IMR-90 (cell line): ENCODE measurements around the gene WWP2. TPM values are rescaled to one million over a fixed set of nuclear protein-coding genes. Genes with fewer than 3 reads are reported as not detected.
A peak's percentile ranks its signal among the peaks of the same experiment; 100 is the strongest.

ENCODE experiments used
- ATAC-seq: fragments of 200-7000 bp; cut with Tn5 transposase; 2 replicates; pipeline ENCODE4 v1.9.1; 2020; ENCODE audit warnings: low read depth, mild to moderate bottlenecking, moderate library complexity
- BruUV-seq: library from RNA; stranded (reverse); fragments of 400-500 nt; replicated peaks from 2 replicates; lab custom pipeline; 2021; lab: Mats Ljungman, UMichigan
- CTCF ChIA-PET: fragments of 300-600 bp; formaldehyde crosslinking; extraction: SDS; loops from one replicate; lab custom pipeline; 2021; ENCODE audit warnings: antibody characterized with exemption; lab: Yijun Ruan, JAX
- POLR2A ChIA-PET: fragments of 300-600 bp; sonication (Branson Sonifier 250); formaldehyde crosslinking; loops from one replicate; lab custom pipeline; 2022; ENCODE audit warnings: antibody characterized with exemption; ENCODE audit not compliant: unreplicated experiment; lab: Charles Lee
- DNase-seq: peaks from one replicate; pipeline ENCODE4 v3.0.0; 2013
- H2AFZ ChIP-seq: replicated peaks from 2 replicates; pipeline ENCODE3; 2013; ENCODE audit warnings: low read length, mild to moderate bottlenecking; ENCODE audit not compliant: poor library complexity
- H2AK5ac ChIP-seq: 2 replicates; pipeline ENCODE4 v1.6.1; 2013; ENCODE audit warnings: low read depth, low read length, inconsistent platforms
- H2AK9ac ChIP-seq: replicated peaks from 2 replicates; pipeline ENCODE3; 2013; ENCODE audit warnings: mild to moderate bottlenecking, low read depth, low read length, moderate library complexity; ENCODE audit not compliant: poor library complexity
- H2BK120ac ChIP-seq: 2 replicates; pipeline ENCODE4 v1.6.1; 2013; ENCODE audit warnings: low read depth, low read length, inconsistent platforms
- H2BK15ac ChIP-seq: 3 replicates; pipeline ENCODE4 v1.6.1; 2013; ENCODE audit warnings: low read depth, low read length, inconsistent platforms
- H2BK20ac ChIP-seq: 2 replicates; pipeline ENCODE4 v1.6.1; 2013; ENCODE audit warnings: low read depth, mild to moderate bottlenecking, inconsistent platforms, low read length, moderate library complexity
- H2BK5ac ChIP-seq: 2 replicates; pipeline ENCODE4 v1.6.1; 2013; ENCODE audit warnings: mild to moderate bottlenecking, low read depth, low read length, inconsistent platforms; ENCODE audit not compliant: poor library complexity, severe bottlenecking
- H3K14ac ChIP-seq: replicated peaks from 2 replicates; pipeline ENCODE4 v1.6.1; 2013; ENCODE audit warnings: low read depth, low read length, inconsistent platforms
- H3K18ac ChIP-seq: 2 replicates; pipeline ENCODE4 v1.6.1; 2013; ENCODE audit warnings: low read depth, low read length, control low read depth
- H3K23ac ChIP-seq: 2 replicates; pipeline ENCODE4 v1.6.1; 2013; ENCODE audit warnings: low read depth, low read length, inconsistent platforms
- H3K27ac ChIP-seq: 2 replicates; pipeline ENCODE4 v1.5.1; 2013; ENCODE audit warnings: mild to moderate bottlenecking, control low read depth, low read length; ENCODE audit not compliant: insufficient read depth
- H3K27me3 ChIP-seq: 2 replicates; pipeline ENCODE4 v1.6.1; 2013; ENCODE audit warnings: low read length; ENCODE audit not compliant: control insufficient read depth, insufficient read depth
- H3K36me3 ChIP-seq: 2 replicates; pipeline ENCODE4 v1.6.1; 2013; ENCODE audit warnings: low read length, mixed read lengths; ENCODE audit not compliant: control insufficient read depth, insufficient read depth
- H3K4ac ChIP-seq: 2 replicates; pipeline ENCODE4 v1.6.1; 2013; ENCODE audit warnings: low read depth, low read length, inconsistent platforms
- H3K4me1 ChIP-seq: 2 replicates; pipeline ENCODE4 v1.6.1; 2013; ENCODE audit warnings: low read length, mixed read lengths; ENCODE audit not compliant: control insufficient read depth, insufficient read depth
- H3K4me2 ChIP-seq: 2 replicates; pipeline ENCODE4 v1.6.1; 2013; ENCODE audit warnings: low read depth, mild to moderate bottlenecking, control low read depth, low read length, moderate library complexity
- H3K4me3 ChIP-seq: 2 replicates; pipeline ENCODE4 v1.5.1; 2013; ENCODE audit warnings: low read depth, mild to moderate bottlenecking, control low read depth, low read length, moderate library complexity; ENCODE audit not compliant: insufficient read depth
- H3K56ac ChIP-seq: 2 replicates; pipeline ENCODE4 v1.6.1; 2013; ENCODE audit warnings: low read length, inconsistent platforms; ENCODE audit not compliant: insufficient read depth; ENCODE audit errors: extremely low read depth
- H3K79me1 ChIP-seq, 2 experiments: 2 replicates each; pipeline ENCODE4 v1.6.1; 2013; ENCODE audit warnings: low read length in 2 of 2, inconsistent platforms in 1 of 2, low read depth in 1 of 2
- H3K9ac ChIP-seq: 2 replicates; pipeline ENCODE4 v1.6.1; 2013; ENCODE audit warnings: low read depth, low read length, control low read depth
- H3K9me1 ChIP-seq: 2 replicates; pipeline ENCODE4 v1.6.1; 2013; ENCODE audit warnings: low read length, inconsistent platforms; ENCODE audit not compliant: insufficient read depth
- H3K9me3 ChIP-seq: 2 replicates; pipeline ENCODE4 v1.6.1; 2013; ENCODE audit warnings: low read length; ENCODE audit not compliant: control insufficient read depth, insufficient read depth
- H4K20me1 ChIP-seq: 2 replicates; pipeline ENCODE4 v1.6.1; 2013; ENCODE audit warnings: low read length, inconsistent platforms; ENCODE audit not compliant: insufficient read depth
- H4K5ac ChIP-seq: 2 replicates; pipeline ENCODE4 v1.6.1; 2013; ENCODE audit warnings: mild to moderate bottlenecking, low read depth, low read length, control low read depth
- H4K8ac ChIP-seq, 2 experiments: 2 replicates each; pipeline ENCODE4 v1.6.1; 2013; ENCODE audit warnings: low read depth in 2 of 2, low read length in 2 of 2, control low read depth in 1 of 2, inconsistent platforms in 1 of 2
- H4K91ac ChIP-seq: 2 replicates; pipeline ENCODE4 v1.6.1; 2013; ENCODE audit warnings: low read depth, low read length, inconsistent platforms; ENCODE audit not compliant: insufficient read depth
- CEBPB ChIP-seq: IDR thresholded peaks from 2 replicates; pipeline ENCODE4 v1.6.1; 2012; ENCODE audit warnings: low read depth, low read length, improper control_type of control experiment
- CHD1 ChIP-seq: IDR thresholded peaks from 2 replicates; pipeline ENCODE4 v1.6.1; 2012; ENCODE audit warnings: low read depth, low read length, improper control_type of control experiment
- MAFK ChIP-seq: IDR thresholded peaks from 2 replicates; pipeline ENCODE4 v1.6.1; 2012; ENCODE audit warnings: low read depth, low read length, improper control_type of control experiment
- POLR2A ChIP-seq: IDR thresholded peaks from 2 replicates; pipeline ENCODE4 v1.6.1; 2012; ENCODE audit warnings: mild to moderate bottlenecking, low read depth, low read length
- RCOR1 ChIP-seq: IDR thresholded peaks from 2 replicates; pipeline ENCODE4 v1.6.1; 2012; ENCODE audit warnings: mild to moderate bottlenecking, low read length, improper control_type of control experiment; ENCODE audit not compliant: insufficient replicate concordance
- SMC3 ChIP-seq: fragments of 150-350 bp; IDR thresholded peaks from 2 replicates; pipeline ENCODE4 v1.6.1; 2016; ENCODE audit warnings: low read depth, mild to moderate bottlenecking, antibody characterized with exemption, low read length, moderate library complexity
- WGBS, 2 experiments: methylation state at CpG; one replicate each; pipeline versions ENCODE4 v1.1.5 to v1.1.7; 2013; ENCODE audit warnings: missing lambda C conversion rate in 2 of 2; ENCODE audit not compliant: insufficient read length in 1 of 2; ENCODE audit errors: extremely low coverage in 2 of 2; 5-methylcytosine and 5-hydroxymethylcytosine counted together
- dilution Hi-C: fragments of 300-500 bp; cut with HindIII; formaldehyde crosslinking; loops from one replicate; pipeline ENCODE4 v1.14.3; 2018; ENCODE audit warnings: low sequenced_read_pairs; ENCODE audit not compliant: unreplicated experiment
- in situ Hi-C: fragments of 300-500 bp; cut with MboI; formaldehyde crosslinking; loops from 3 replicates; pipeline ENCODE4 v1.14.3; 2019; ENCODE audit warnings: low sequenced_read_pairs, inconsistent platforms, mixed read lengths
- intact Hi-C: fragments of 100-400 bp; cut with micrococcal nuclease; formaldehyde crosslinking; loops from 2 replicates; pipeline ENCODE4 v1.10.0; 2022
- polyA plus RNA-seq, 3 experiments: library from polyadenylated mRNA; depleted of rRNA; stranded (reverse); fragments of >200 nt; gene quantifications; 2 replicates each; pipeline ENCODE4 v1.2.3, GENCODE V29; 2012; ENCODE audit warnings: low replicate concordance in 1 of 3
- total RNA-seq: library from RNA; depleted of rRNA; stranded (reverse); fragments of >200 nt; gene quantifications from 2 replicates; pipeline ENCODE4 v1.2.3, GENCODE V29; 2012

WWP2 gene
- total and polyA plus RNA-seq, 2 of the 4 experiments (the other 2 are of a cell fraction) = 12.7 to 13.7 TPM

GRCh38 chr16:69886726-69887125 is 124.6 kb downstream of the WWP2 start:
- no peak overlapping the region for H4K8ac ChIP-seq
- H2BK120ac ChIP-seq = no peak overlapping the region
- H3K36me3 ChIP-seq = peaks cover 10% of the 10 kb centered on the region
- ChIA-PET POLR2A (no interaction called here), CTCF (interaction anchor here (0.7 kb wide), 1 partner anchor 25 kb away, joined by 8 read pairs; no protein-coding TSS in a partner anchor)
- H4K20me1 ChIP-seq = no peaks in the 10 kb centered on the region
- dilution Hi-C loops = no loop called here
- H3K79me1 ChIP-seq = peaks cover 0 to 3% of the 10 kb centered on the region in 2 experiments; a peak in 2 of 4 replicates
- no peak overlapping the region for H4K91ac ChIP-seq
- WGBS, 2 experiments = no CpG with 5 or more reads among the region's 5 CpGs
- H3K56ac ChIP-seq = no peak overlapping the region
- H3K4ac ChIP-seq = no peak overlapping the region
- no peak overlapping the region for H2AK5ac ChIP-seq
- no peak overlapping the region for H3K4me2 ChIP-seq
- H3K27ac ChIP-seq = no peak overlapping the region
- no peak overlapping the region for H2BK5ac ChIP-seq
- H2AFZ ChIP-seq = no peak overlapping the region
- no peak overlapping the region for H3K4me3 ChIP-seq
- intact Hi-C loops = no loop called here
- DNase-seq (no peak), ATAC-seq (no peak)
- TF ChIP-seq CEBPB (no peak), MAFK (peak; percentile 77), POLR2A (no peak), CHD1 (no peak), SMC3 (no peak), RCOR1 (no peak)
- H3K23ac ChIP-seq = no peak overlapping the region
- H3K18ac ChIP-seq = no peak overlapping the region
- H2AK9ac ChIP-seq = no peak overlapping the region
- H3K4me1 ChIP-seq = no peaks in the 10 kb centered on the region
- H3K9me1 ChIP-seq = peaks cover 3% of the 10 kb centered on the region; the same call in 1 of the 2 replicates
- H3K9ac ChIP-seq = no peak overlapping the region
- H3K9me3 ChIP-seq = no peaks in the 10 kb centered on the region
- no TSS peak for BruUV-seq
- no peak overlapping the region for H2BK15ac ChIP-seq
- H2BK20ac ChIP-seq = no peak overlapping the region
- no peak overlapping the region for H4K5ac ChIP-seq
- in situ Hi-C loops = loop anchor here (10.0 kb wide), 1 partner anchor 62 kb away; no protein-coding TSS in a partner anchor
- no peak overlapping the region for H3K14ac ChIP-seq
- no peaks in the 10 kb centered on the region for H3K27me3 ChIP-seq
